Astrocyte (in vitro differentiated cells and primary cell): ENCODE data around the gene MED27.

Source experiments
- CTCF ChIP-seq: IDR thresholded peaks from 2 replicates; pipeline ENCODE4 v1.5.1; 2011; ENCODE audit warnings: low read depth, mild to moderate bottlenecking, inconsistent platforms, low read length, moderate library complexity; ENCODE audit not compliant: insufficient read depth
- EZH2 ChIP-seq: IDR thresholded peaks from 2 replicates; pipeline ENCODE4 v1.6.1; 2012; ENCODE audit warnings: mild to moderate bottlenecking, low read length, inconsistent platforms; ENCODE audit not compliant: insufficient read depth

- no peak for TF ChIP-seq CTCF
- TF ChIP-seq EZH2: no peak
Observed at GRCh38 chr9:132117694-132118093, 38.0 kb upstream of the MED27 start.
